NCI-H1436 (cell line): ENCODE results near the gene SYTL3.
"Not testable (repeated sequence)": the region's sequence is repeated elsewhere in the genome, so short reads cannot be mapped to it uniquely, and the experiment has no call there.

Source experiments
- DNase-seq: peaks from one replicate; lab custom pipeline; 2025; lab: John Stamatoyannopoulos, UW

Gene SYTL3

DNA sequence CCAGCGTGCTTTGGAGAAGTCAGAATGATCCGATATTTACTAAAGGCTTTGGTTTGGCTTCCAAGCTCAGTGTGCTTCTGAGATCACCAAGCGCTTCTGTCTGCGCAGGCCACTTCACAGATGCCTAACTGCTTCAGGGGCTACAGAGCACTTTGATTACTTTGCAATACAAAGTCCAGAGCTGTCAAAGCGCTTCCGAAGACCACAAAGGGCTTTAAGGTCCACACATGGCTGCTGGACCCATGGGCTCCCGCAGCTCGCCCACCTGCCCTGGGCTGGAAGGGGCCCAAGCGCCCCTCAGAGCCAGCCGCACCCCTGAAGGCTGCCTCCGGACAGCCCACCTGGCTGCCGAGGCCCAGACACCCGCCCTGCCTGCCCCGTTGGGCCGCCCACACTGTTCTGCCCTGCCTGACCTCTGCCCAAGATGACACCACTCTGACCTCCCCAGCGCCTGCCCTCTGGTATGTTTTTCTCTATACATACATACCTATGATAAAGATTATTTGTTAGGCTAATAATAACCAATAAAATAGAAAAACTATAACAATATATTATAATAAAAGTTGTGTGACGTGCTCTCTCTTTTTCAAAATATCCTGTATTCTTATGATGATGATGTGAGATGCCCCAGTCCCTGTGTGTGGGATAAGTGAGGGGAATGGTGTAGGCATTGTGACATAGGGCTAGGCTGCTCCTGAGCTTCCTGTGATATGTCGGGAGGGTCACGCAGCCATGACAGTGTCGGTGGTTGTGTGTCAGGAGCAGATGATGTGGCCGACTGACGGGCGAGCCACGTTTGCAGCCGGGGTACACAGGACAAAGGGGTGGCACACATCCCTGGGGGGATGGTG, 27.9 kb upstream of the SYTL3 start:
- no peak for DNase-seq

DNA sequence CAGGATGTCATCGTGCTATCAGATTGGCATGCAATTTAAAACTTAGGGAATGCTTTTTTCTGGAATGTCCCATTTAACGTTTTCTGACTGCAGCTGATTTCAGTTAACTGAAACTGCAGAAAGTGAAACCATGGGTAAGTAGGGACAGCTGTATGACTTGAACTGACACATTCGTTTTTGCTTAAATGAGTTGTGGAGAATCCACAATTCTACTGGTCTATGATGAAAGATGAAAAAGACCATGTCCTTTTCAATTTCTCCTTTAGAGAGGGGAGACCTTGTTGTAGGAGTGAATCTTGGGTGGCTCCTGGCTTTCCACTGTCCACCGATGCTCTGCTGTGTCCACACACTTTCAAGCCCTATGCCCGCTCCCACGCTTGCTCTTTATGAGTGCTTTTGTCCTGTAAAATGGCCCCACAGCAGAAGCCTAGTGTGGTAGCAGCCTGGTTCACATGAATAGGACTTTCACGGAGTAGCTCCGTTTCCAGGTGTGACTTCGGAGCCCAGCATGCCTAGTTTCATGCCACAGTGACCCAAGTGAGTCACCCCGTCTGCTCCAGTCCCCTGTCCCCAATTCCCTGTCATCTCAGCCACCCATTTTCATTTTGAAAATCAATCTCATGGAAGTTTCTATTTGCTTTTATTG, 27.2 kb upstream of the SYTL3 start:
- no peak for DNase-seq

DNA sequence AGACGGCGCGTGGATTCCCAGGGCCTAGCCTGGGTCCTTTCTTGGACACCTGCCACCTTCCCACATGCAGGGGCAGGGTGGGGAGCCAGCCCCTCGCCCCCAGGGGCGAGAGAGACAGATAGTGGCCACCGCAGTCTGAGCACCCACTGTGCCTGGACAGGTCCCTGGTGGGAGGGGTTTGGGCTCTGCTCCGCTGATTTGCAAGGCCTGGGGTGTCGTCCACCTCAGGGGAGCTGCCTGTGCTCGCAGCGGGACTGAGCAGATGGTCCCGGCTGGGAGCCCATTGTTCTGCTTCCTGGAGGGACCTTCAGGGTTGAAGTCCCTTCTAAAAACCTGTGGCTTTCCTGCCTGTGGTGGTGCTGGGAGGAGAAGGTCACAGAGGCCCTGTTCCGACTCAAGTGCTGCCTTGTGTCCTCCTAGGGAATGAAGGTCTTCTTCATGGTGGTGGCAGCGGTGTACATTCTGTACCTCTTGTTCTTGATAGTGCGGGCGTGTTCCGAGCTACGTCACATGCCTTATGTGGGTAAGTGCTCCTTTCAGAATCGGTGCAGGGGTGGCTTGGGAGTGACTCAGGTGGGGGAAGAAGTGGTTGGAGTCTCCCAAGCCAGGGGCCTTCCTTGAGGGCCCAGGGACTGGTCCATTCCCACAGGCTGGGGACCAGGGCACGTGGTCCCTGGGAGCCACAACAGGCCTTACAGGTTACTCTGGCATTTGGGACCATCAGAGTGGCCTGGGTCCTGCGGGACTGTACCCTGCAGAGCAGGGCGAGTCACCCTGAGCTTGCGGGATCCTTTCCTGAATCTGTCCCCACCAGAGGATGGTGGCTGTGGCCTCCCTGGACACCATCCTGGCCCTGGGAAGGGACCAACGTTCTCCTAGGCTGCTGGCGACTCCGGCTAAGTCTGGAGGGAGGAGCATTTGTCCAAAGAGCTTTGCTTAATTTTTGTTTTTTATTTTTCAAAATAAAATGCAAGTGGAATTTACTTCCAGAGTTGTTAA, 24.9 kb upstream of the SYTL3 start:
- no peak for DNase-seq

DNA sequence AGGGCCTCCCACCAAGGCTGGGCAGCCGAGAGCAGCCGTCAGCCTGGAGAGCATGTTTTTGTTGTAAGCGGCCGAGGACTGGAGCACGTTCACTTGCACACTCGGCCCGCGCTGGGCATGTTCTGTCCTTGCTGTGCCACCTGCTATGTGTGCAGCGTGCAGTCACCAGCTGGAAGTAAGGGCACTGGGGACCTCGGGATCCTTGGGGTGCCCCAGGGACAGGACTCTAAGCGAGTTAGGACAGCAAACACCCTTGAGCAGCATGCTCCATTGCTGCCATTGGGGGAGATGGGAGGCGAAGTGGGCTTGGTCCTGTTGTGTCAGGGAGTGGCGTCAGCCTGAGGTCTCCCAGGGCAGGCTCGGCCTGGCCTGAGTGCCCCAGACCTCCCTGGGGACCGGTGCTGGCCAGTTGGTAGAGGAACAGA, 24.0 kb upstream of the SYTL3 start:
- no peak for DNase-seq

DNA sequence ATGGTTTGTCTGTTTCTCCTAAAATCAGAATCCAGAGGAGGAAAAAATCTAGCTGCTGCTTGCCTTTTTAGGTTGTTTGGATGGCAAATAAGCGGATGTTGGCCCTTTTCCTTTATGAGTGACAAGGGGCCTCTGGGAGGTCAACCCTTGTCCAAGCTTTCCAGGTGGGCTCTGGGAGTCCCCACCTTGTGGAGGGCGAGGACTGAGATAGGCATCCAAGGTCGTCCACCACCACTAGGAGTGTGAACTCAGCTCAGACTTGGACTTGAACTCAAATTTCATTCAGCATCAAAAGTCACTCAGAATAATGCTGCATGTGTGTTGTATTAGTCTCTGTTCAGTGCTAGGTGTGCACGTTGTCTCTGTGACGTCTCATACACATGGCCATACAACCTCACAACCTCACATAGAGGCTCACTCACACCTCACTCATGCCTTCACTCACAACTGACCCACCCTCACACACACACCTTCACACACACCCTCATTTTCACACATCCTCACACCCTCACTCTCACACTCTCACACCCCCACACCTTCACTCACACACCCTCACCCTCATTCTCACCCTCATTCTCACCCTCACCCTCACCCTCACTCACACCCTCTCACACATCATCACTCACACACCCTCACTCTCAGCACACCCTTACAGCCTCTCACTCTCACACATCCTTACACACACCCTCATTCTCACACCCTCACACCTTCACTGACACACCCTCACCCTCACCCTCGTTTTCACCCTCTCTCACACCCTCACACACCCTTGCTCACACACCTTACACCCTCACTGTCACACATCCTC, 23.3 kb upstream of the SYTL3 start:
- DNase-seq = no peak

DNA sequence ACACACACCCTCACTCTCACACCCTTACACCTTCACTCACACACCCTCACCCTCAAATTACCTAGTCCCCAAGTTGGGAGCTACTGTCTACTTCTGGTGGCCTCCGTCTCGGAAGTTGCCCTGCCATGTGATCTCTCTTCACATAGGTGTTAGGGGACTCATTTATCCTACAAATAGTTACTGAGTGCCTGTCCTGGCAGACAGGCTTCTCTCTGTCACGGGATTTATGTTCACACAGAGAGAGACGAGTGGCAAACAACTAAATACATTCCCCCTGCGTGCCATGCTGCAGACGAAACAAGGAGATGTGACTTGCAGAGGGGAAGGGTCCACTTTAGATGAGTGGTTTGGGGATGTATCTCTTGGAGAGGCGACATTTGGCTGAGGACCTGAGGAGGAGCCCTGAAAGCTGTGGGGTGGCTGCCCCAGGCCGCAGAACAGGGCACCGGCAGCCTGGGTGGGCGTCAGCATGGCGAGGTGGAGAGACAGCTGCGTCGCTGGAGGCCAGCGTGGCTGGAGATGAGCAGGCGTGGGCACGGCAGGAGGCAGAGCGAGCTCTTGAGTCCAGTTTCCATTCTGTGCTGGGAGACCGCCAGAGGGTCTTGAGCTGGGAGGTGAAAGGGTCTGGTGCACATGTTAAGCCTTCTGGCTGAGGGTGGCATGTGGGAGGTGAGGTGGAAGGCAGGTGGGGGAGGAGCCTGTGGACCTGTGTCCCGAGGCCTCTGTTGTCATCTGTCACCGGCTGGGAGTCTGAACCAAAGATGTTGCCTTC, 22.5 kb upstream of the SYTL3 start:
- no peak for DNase-seq

DNA sequence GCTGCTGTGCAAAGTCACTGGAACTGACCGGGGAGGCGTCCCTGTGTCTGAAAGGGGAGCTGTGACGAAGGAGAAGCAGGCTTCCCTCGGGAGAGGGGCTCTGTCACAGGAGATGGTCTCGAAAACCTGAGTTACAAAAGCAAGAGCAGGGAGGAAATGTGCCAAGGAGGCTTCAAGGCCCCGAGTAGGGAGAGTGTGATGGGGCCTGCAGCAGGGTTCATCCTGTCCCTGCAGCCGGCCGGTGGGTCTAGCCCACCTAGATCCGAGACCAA, 22.0 kb upstream of the SYTL3 start:
- DNase-seq = no peak

DNA sequence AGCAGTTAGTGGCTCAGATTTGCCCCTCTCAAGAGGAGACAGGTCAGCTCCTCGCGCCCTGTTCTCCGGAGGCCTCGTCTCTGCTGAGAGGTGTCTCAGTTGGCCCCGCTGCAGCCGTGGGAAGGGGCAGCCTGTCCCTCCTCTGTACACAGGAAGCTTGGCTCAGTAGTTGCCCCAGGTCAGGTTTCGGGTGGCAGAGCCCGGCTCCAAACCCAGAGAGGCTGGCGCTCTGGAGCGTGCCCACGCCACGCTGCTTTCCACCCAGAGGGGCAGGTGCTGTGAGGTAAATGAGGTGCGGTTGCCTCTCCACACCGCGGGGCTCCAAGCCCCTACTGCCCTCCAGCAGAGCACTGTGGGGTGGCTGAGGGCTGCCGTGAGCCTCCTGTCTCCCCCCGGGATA, 21.3 kb upstream of the SYTL3 start:
- no peak for DNase-seq

DNA sequence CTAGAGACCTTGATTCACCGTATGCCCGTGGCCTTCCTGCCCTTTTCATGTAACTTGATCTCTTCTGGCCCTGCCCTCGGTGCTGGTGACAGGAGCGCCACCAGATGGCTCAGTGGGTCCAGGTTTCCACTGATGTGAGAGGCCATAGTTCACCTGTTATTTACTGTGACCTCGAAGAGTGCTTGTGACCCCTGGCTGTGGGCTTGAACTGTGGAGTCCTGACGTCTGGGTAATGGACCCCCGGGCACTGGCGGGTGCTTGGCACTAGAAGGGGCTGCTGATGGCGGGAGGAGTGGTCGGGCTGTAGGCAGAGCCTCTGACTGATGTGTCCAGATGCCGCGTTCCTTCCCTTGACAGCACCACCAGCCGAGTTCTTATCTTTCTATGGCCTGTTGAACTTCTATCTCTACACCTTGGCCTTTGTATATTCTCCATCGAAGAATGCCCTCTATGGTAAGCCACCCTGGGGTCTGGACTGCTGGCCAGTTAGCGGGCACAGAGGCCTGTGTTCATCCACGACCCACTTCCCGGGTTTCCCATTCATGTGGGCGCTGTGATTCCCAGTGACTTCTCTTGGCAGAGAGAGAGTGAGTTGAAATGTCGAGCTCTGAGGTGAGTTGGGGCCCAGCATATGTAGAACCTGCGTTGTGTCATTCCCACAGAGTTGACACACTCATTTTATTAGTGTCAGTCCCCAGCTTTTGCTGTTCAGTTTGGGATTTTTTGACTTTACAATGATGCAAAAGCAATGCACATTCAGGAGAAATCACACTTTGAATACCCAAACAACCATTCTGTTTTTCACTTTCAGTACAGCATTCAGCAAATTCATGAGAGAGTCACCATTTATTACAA, 20.3 kb upstream of the SYTL3 start:
- DNase-seq = no peak

DNA sequence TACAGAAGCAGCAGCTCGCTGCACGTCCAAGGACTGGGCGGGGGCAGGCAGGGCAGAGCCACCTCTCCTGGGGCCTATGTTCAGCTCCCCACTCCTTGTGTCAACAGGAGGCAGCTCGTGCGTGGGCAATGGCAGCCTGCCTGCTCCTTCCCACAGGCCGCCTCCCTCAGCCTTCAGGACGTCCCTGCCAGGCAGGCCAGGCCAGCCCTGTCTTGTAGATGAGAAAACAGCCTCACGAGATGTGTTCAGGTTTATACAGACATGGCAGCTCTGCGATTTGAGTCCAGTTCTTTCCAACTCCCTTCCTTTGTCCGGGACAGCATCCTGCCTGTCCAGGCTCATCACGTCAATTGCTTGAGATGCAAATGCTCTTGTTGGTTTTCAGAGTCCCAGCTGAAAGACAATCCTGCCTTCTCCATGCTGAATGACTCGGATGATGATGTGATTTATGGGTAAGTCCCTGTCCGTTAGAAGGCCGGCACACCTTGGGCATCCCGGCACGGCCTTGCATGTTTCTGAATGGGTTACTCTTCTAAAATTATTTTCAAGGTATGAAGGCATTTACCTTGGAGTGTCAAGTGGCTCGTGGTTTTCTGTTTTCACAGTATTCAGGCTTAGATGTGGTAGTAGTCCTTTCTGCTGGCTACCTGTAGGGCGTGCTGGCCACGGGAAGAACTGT, 18.8 kb upstream of the SYTL3 start:
- no peak for DNase-seq

DNA sequence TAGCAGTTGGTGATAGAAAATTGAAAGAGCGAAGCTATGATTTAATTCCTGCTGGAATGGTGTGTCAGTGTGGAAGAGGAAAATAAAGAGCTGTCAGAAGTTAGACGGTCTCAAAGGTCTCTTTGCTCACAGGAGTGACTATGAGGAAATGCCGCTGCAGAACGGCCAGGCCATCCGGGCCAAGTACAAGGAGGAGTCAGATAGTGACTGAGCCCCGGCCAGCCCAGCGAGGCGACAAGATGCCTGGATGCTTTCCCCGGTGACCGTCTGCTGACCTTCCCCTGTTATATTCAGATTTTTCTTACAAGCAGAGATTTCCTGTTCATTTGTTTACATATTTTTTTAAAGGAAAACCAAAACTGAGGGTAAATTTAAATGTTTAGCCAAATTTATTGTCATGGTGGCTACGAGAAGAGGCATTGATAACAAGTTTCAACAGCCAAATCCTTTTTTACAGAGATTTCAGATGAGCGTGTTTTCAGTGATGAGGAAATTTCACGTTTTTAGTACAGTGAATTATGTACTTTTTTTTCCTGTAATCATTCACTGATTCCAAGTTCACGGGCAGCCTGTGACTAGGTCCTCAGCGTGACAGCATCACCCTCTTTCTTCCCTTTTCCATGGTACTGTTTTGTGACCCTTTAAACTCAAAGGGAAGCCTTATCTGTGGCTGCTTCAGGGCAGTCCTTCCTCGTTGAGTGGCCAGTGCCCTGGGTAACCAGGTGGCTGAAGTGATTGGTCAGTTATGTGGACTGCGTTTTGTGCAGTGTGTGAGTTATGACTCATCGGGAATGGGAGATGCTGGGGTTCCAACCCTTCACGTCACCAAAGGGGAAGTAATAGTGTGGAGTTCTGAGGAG, 17.9 kb upstream of the SYTL3 start:
- DNase-seq = no peak

DNA sequence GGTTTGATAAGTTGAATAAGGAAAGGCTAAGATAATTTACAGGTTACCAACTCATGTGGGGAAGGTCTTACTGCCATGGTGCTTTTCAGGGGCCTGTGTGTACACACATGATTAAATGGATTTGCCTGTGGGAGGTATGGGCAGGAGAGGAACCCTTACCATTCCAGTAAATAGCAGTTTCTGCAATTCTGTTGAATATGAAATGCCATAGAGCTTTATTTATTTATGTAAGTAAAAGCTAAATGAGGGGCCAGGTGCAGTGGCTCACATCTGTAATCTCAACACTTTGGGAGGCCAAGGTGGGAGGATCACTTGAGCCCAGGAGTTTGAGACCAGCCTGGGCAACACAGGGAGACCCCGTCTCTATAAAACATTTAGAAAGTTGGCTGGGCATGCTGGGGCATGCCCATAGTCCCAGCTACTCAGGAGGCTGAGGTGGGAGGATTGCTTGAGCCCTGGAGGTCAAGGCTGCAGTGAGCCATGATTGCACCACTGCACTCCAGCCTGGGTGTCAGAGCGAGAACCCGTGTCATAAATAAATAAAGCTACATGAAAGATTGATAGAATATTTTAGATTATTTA, 17.2 kb upstream of the SYTL3 start:
- not testable (repeated sequence) for DNase-seq

DNA sequence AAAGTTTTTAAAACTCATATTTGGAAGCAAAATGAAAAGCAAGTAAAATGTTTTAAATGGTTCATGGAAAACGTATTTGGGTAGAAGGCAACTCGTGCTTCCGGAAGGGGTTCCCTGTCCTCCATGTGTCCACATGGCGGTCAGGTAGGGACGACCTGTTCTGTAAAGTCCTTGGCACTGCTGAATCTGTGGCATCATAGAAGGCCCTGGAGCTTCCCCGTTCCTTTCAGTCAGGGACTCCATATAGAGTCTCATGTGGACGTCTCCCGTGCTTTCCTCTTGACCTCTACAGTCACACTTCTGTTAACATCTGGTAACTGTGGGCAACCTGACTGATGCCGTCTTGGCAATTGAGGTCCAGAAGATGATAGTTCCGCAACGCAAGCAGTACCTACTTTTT, 16.7 kb upstream of the SYTL3 start:
- no peak for DNase-seq

DNA sequence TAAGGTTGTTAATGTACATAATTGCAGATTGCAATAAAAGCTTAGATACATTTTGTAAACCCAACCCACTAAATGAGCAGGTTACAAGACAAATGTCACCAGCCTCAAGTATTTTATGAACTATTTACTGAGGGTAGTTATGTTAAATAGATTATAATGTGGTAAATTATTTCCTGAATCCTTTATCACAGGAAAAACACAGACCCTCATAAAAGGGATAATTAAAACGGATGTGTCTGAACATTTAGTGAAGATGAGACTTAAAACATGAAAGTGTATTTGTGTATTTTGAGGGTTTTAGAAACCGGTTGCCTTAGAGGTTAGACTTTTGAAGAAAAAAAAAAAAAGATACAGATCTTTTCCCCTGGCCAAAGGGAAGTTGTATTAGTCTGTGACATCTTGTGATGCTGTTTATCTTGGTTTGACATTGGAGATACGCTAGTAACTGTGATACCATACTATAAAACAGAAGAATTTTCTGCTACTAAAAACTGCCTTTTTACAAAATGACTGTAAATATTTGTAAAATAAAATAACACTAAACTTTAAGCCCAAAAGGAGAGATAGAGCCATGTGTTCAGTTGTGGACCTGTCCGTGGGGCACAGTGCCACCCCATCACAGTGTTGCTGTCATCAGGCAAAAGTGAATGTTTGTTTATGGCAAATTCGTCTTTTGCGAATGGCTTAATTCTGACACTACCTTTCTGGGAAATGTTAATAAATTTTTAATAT, 15.0 kb upstream of the SYTL3 start:
- DNase-seq = peak; percentile 15

DNA sequence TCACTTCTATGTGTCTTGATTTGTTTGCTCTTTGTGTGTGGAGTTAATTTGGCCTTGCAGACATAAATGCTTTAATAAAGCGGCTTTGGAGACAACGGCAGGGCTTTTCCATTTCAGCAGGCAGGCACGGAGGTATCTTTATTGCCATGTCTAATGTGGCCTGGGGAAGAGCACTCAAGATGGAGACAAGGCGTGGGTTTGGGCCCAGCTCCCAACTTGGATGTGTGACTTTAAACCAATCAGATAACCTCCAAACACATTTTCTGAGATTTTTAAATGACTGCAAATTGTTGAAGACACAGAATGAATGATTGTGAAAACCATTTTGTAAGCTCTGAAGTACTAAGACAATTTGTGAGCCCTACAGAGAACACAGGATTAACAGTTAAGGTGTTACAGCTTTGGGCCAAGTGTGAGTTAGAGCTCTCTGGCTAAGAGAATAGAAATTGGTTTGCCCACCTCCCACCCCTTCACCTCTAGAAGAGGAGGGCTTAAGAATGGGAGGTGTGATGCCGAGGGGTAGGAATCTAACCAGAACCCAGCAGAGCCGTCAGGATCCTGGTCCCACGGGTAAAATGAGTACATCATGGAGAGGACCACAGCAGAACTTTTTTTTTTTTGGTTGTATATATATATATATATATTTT, 14.3 kb upstream of the SYTL3 start:
- no peak for DNase-seq

DNA sequence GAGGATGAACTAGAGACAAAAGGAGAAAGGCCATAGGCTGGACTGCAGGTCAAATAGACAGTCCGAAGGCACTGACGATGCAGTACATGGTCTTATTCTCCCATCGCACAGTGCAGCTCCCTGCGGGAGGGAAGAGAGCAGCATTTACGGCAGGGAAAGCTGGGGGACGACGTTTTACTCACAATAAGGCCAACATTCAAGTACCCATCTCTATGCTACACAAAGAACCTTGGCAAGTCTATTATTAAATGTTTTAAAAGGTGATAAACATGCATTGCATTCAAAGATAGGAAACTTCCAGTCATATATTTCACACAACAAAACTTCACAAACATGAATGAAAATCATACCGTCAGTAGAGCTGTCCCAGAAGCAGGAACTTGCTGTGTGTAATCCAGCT, 13.1 kb upstream of the SYTL3 start:
- no peak for DNase-seq

DNA sequence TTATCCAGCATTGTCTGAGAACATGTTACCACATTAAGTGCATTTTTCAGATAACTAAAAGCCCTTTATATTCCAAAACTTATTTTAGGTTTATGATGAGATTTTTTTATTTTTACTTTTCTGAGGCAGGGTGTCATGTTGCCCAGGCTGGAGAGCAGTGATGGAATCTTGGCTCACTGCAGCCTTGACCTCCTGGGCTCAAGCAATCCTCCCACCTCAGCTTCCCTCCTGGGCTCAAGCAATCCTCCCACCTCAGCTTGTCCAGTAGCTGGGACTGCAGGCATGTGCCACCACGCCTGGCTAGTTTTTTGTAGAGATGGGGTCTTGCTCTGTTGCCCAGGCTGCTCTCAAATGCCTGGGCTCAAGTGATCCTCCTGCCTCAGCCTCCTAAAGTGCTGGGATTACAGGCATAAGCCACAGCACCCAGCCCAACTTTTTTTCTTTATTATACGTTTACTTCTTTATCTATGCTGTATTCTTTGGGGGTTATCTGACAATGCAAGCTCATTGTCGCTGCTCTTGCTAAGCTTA, 11.5 kb upstream of the SYTL3 start:
- DNase-seq = no peak
